Measurements from ENCODE around the gene LMO1.

DNA sequence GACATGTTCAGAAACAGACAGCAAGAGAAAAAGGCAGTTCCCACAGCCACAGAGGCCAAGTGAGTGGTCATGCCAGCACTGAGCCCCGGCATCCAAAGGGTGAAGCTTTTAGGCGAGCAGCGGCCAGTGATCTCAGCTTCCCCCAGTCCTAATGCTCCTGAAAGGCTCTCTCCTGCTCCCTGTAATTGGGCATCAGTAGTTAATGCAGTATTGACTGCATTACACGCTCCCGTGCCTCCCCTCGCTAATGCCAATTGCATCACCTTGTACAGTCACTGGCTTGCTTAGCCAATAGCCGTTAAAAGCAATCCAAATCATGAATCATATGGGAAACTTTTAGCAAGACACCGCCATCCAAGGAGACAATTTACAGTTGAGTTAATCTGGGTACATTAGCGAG, 4.9 kb downstream of the LMO1 start:
- TF ChIP-seq PCBP1 (IDR thresholded peaks at IDR 0.05; ENCODE audit: low read depth, low read length, poor library complexity, severe bottlenecking) (no peak), HDAC2 (IDR thresholded peaks at IDR 0.05) (no peak)
- TF ChIP-seq, protein P1, sequence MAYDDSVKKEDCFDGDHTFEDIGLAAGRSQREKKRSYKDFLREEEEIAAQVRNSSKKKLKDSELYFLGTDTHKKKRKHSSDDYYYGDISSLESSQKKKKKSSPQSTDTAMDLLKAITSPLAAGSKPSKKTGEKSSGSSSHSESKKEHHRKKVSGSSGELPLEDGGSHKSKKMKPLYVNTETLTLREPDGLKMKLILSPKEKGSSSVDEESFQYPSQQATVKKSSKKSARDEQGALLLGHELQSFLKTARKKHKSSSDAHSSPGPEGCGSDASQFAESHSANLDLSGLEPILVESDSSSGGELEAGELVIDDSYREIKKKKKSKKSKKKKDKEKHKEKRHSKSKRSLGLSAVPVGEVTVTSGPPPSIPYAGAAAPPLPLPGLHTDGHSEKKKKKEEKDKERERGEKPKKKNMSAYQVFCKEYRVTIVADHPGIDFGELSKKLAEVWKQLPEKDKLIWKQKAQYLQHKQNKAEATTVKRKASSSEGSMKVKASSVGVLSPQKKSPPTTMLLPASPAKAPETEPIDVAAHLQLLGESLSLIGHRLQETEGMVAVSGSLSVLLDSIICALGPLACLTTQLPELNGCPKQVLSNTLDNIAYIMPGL (CRISPR knock-in tag; IDR thresholded peaks at IDR 0.05), result no peak
